ENCODE data around the gene FYCO1.

The FYCO1 gene

GRCh38 chr3:45917146-45917898, 78.3 kb downstream of the FYCO1 start:
- TF ChIP-seq CTCF (IDR thresholded peaks at IDR 0.05; ENCODE audit: control insufficient read depth, extremely low read depth, insufficient read depth): no peak
- no peak for DNase-seq (ENCODE audit: low read depth)
- H3K4me3 ChIP-seq (ENCODE audit: low read depth, low read length): no peak overlapping the region

- no peak for DNase-seq (ENCODE audit: low read depth)
- H3K4me3 ChIP-seq (ENCODE audit: low read depth, low read length): no peak overlapping the region
- no peak for TF ChIP-seq CTCF (IDR thresholded peaks at IDR 0.05; ENCODE audit: control insufficient read depth, extremely low read depth, insufficient read depth)
These were observed 79.9 kb downstream of the FYCO1 start for GRCh38 chr3:45915518-45916231.

GRCh38 chr3:45915059-45915439, 80.6 kb downstream of the FYCO1 start:
- H3K4me3 ChIP-seq (ENCODE audit: low read depth, low read length): no peak overlapping the region
- DNase-seq (ENCODE audit: low read depth): no peak
- TF ChIP-seq CTCF (IDR thresholded peaks at IDR 0.05; ENCODE audit: control insufficient read depth, extremely low read depth, insufficient read depth): no peak

GRCh38 chr3:45914362-45915058, 81.1 kb downstream of the FYCO1 start:
- DNase-seq (ENCODE audit: low read depth): no peak
- no peak for TF ChIP-seq CTCF (IDR thresholded peaks at IDR 0.05; ENCODE audit: control insufficient read depth, extremely low read depth, insufficient read depth)
- H3K4me3 ChIP-seq (ENCODE audit: low read depth, low read length): no peak overlapping the region

- H3K4me3 ChIP-seq (ENCODE audit: low read depth, low read length): no peak overlapping the region
- TF ChIP-seq CTCF (IDR thresholded peaks at IDR 0.05; ENCODE audit: control insufficient read depth, extremely low read depth, insufficient read depth): no peak
- no peak for DNase-seq (ENCODE audit: low read depth)
These were observed 83.2 kb downstream of the FYCO1 start for GRCh38 chr3:45912435-45912834.

- DNase-seq (ENCODE audit: low read depth): no peak
- TF ChIP-seq CTCF (IDR thresholded peaks at IDR 0.05; ENCODE audit: control insufficient read depth, extremely low read depth, insufficient read depth): no peak
- no peak overlapping the region for H3K4me3 ChIP-seq (ENCODE audit: low read depth, low read length)
These were observed 84.0 kb downstream of the FYCO1 start for GRCh38 chr3:45911511-45912226.
